ENCODE data around the gene SYT14.

Gene SYT14

DNA sequence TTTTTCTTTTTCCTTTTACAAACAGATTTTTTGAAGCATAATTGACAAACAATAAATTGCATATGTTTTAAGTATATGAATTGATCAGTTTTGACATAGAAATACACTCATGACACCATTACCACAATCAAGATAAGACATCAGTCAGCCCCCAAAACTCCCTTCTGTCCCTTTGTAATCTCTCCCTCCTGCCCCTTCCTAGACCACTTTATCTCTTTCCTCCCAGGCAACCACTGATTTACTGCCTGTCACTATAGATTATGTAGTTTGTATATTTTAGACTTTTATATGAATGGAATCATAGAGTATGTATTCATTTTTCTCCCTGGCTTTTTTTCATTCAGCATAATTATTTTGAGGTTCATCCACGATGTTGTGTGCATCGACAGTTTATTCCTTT is 6.9 kb upstream of the SYT14 start:
- H3K9me3 ChIP-seq (ENCODE audit: insufficient read depth, low read length, severe bottlenecking), result no peaks in the 10 kb centered on the region
- no peaks in the 10 kb centered on the region for H3K79me2 ChIP-seq (ENCODE audit: insufficient read depth, low read length)
- ATAC-seq (ENCODE audit: insufficient read depth, low read depth), result no peak

DNA sequence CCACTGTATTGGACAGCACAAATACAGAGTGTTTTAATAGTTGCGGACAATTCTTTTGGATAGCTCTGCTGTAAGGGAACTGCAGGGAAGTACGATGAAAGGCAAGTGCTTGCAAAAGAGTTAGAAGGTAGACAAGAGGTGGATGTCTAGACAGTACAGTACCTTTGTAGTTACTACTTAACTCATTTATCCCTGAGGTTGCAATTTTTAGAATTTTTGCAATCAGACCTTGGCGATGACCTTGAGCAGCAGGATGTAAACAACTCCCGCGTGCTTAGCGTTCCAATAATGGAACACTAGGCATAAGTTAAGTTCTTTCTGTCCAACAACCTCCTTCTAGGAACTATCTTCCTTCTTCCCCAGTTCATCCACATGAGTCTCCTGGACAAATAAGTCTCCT is 1.9 kb upstream of the SYT14 start:
- Histone ChIP-seq H3K4me1 (ENCODE audit: insufficient read depth, low read length) (no peaks in the 10 kb centered on the region), H3K9ac (ENCODE audit: low read depth, low read length) (no peak overlapping the region), H3K27me3 (ENCODE audit: insufficient read depth, low read length, poor library complexity) (no peaks in the 10 kb centered on the region), H3K4me2 (ENCODE audit: insufficient read depth, low read length) (no peak overlapping the region), H3K79me2 (ENCODE audit: insufficient read depth, low read length) (no peaks in the 10 kb centered on the region), H2AFZ (ENCODE audit: low read depth, low read length) (no peak overlapping the region), H3K4me3 (ENCODE audit: low read depth in 1 of 2, low read length in 2 of 2) (no peak overlapping the region), H3K36me3 (ENCODE audit: insufficient read depth, low read length) (no peaks in the 10 kb centered on the region), H3K27ac (ENCODE audit: low read length) (no peak overlapping the region), H3K9me3 (ENCODE audit: insufficient read depth, low read length, severe bottlenecking) (no peaks in the 10 kb centered on the region), H4K20me1 (ENCODE audit: insufficient read depth, low read length) (no peaks in the 10 kb centered on the region)
- TF ChIP-seq EZH2 (IDR thresholded peaks at IDR 0.05; ENCODE audit: borderline replicate concordance, low read depth, low read length, severe bottlenecking), result no peak
- ATAC-seq (ENCODE audit: insufficient read depth, low read depth), result no peak
- DNase-seq, result no peak

More for the DNA sequence above, 6.9 kb upstream of the SYT14 start:
- no peak overlapping the region for H3K9ac ChIP-seq (ENCODE audit: low read depth, low read length)
- H3K36me3 ChIP-seq (ENCODE audit: insufficient read depth, low read length), result no peaks in the 10 kb centered on the region
- TF ChIP-seq CTCF (IDR thresholded peaks at IDR 0.05; ENCODE audit: borderline replicate concordance, extremely low read depth, low read length, poor library complexity, severe bottlenecking) (no peak), EZH2 (IDR thresholded peaks at IDR 0.05; ENCODE audit: borderline replicate concordance, low read depth, low read length, severe bottlenecking) (no peak)
- no peak overlapping the region for H3K4me3 ChIP-seq (ENCODE audit: low read depth in 1 of 2, low read length in 2 of 2)
- no peaks in the 10 kb centered on the region for H4K20me1 ChIP-seq (ENCODE audit: insufficient read depth, low read length)
- no peak for DNase-seq
- H3K27me3 ChIP-seq (ENCODE audit: insufficient read depth, low read length, poor library complexity), result no peaks in the 10 kb centered on the region
- H3K4me1 ChIP-seq (ENCODE audit: insufficient read depth, low read length), result no peaks in the 10 kb centered on the region
- H2AFZ ChIP-seq (ENCODE audit: low read depth, low read length), result no peak overlapping the region
- no peak overlapping the region for H3K27ac ChIP-seq (ENCODE audit: low read length)
- H3K4me2 ChIP-seq (ENCODE audit: insufficient read depth, low read length), result no peak overlapping the region

GRCh38 chr1:209945377-209945776 is 7.4 kb downstream of the SYT14 start:
- H2AFZ ChIP-seq (ENCODE audit: low read depth, low read length), result no peak overlapping the region
- no peaks in the 10 kb centered on the region for H3K36me3 ChIP-seq (ENCODE audit: insufficient read depth, low read length)
- no peak overlapping the region for H3K27ac ChIP-seq (ENCODE audit: low read length)
- no peak overlapping the region for H3K4me2 ChIP-seq (ENCODE audit: insufficient read depth, low read length)
- no peaks in the 10 kb centered on the region for H3K4me1 ChIP-seq (ENCODE audit: insufficient read depth, low read length)
- no peaks in the 10 kb centered on the region for H3K9me3 ChIP-seq (ENCODE audit: insufficient read depth, low read length, severe bottlenecking)
- no peak overlapping the region for H3K4me3 ChIP-seq (ENCODE audit: low read depth in 1 of 2, low read length in 2 of 2)
- H3K27me3 ChIP-seq (ENCODE audit: insufficient read depth, low read length, poor library complexity), result no peaks in the 10 kb centered on the region
- DNase-seq, result no peak
- no peak for ATAC-seq (ENCODE audit: insufficient read depth, low read depth)
- TF ChIP-seq CTCF (IDR thresholded peaks at IDR 0.05; ENCODE audit: borderline replicate concordance, extremely low read depth, low read length, poor library complexity, severe bottlenecking) (no peak), EZH2 (IDR thresholded peaks at IDR 0.05; ENCODE audit: borderline replicate concordance, low read depth, low read length, severe bottlenecking) (no peak)
- no peaks in the 10 kb centered on the region for H3K79me2 ChIP-seq (ENCODE audit: insufficient read depth, low read length)
- H3K9ac ChIP-seq (ENCODE audit: low read depth, low read length), result no peak overlapping the region
- no peaks in the 10 kb centered on the region for H4K20me1 ChIP-seq (ENCODE audit: insufficient read depth, low read length)

- no peaks in the 10 kb centered on the region for H3K79me2 ChIP-seq (ENCODE audit: insufficient read depth, low read length)
- no peaks in the 10 kb centered on the region for H3K4me1 ChIP-seq (ENCODE audit: insufficient read depth, low read length)
- no peak for ATAC-seq (ENCODE audit: insufficient read depth, low read depth)
- H3K4me3 ChIP-seq (ENCODE audit: low read depth in 1 of 2, low read length in 2 of 2), result no peak overlapping the region
- peaks cover 4% of the 10 kb centered on the region for H3K27me3 ChIP-seq (ENCODE audit: insufficient read depth, low read length, poor library complexity)
- H2AFZ ChIP-seq (ENCODE audit: low read depth, low read length), result no peak overlapping the region
- no peaks in the 10 kb centered on the region for H4K20me1 ChIP-seq (ENCODE audit: insufficient read depth, low read length)
- no peak overlapping the region for H3K9ac ChIP-seq (ENCODE audit: low read depth, low read length)
- H3K36me3 ChIP-seq (ENCODE audit: insufficient read depth, low read length), result no peaks in the 10 kb centered on the region
- no peak overlapping the region for H3K27ac ChIP-seq (ENCODE audit: low read length)
- no peak for DNase-seq
- H3K4me2 ChIP-seq (ENCODE audit: insufficient read depth, low read length), result no peak overlapping the region
- no peak for TF ChIP-seq CTCF (IDR thresholded peaks at IDR 0.05; ENCODE audit: borderline replicate concordance, extremely low read depth, low read length, poor library complexity, severe bottlenecking)
- no peaks in the 10 kb centered on the region for H3K9me3 ChIP-seq (ENCODE audit: insufficient read depth, low read length, severe bottlenecking)
Observed at GRCh38 chr1:209948155-209948554, 10.1 kb downstream of the SYT14 start.
